Vagina (tissue), 2 donors: Measurements from ENCODE around the gene STK39.

Experiments used
- POLR2A ChIP-seq, 2 donors: fragments of 450-650 bp; IDR thresholded peaks; one replicate each; pipeline ENCODE4 v1.6.1; 2017; ENCODE audit warnings: antibody characterized with exemption in 2 of 2, mild to moderate bottlenecking in 2 of 2, moderate library complexity in 2 of 2
- TF ChIP-seq, protein P1 (sequence below), 3 experiments: fragments of 450-650 bp in 2 of 3; fragments of 200-600 bp in 1 of 3; sonication (generic) in 1 of 3; IDR thresholded peaks; one replicate each; pipeline ENCODE4 v1.5.1; 2017 to 2019; ENCODE audit warnings: antibody characterized with exemption in 3 of 3, mild to moderate bottlenecking in 2 of 3, moderate library complexity in 2 of 3

DNA sequence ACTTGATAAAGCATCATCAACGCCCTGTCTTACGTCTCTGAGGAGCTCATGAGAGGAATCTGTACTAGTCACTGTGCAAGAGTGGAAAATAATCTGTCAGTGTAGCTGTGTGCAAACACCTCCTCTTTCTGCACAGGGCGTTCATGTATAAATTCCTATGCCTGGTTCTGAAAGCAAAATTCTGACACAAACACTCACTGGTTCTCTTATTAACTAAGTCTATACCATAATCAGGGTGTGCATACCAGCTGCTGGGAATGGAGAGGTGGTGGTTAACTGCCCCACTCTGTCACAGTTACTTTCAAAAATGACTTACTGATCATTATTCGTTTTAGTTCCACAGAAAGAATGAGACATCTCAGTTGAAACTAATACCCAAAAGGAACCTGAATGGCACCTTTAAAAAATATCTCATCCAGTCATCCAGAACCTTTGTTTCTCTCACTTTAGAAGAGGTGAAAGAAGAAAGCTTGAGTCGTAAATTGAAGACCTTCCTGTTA, 35.7 kb downstream of the STK39 start:
- no peak for TF ChIP-seq POLR2A (IDR thresholded peaks at IDR 0.05)
- TF ChIP-seq, protein P1, sequence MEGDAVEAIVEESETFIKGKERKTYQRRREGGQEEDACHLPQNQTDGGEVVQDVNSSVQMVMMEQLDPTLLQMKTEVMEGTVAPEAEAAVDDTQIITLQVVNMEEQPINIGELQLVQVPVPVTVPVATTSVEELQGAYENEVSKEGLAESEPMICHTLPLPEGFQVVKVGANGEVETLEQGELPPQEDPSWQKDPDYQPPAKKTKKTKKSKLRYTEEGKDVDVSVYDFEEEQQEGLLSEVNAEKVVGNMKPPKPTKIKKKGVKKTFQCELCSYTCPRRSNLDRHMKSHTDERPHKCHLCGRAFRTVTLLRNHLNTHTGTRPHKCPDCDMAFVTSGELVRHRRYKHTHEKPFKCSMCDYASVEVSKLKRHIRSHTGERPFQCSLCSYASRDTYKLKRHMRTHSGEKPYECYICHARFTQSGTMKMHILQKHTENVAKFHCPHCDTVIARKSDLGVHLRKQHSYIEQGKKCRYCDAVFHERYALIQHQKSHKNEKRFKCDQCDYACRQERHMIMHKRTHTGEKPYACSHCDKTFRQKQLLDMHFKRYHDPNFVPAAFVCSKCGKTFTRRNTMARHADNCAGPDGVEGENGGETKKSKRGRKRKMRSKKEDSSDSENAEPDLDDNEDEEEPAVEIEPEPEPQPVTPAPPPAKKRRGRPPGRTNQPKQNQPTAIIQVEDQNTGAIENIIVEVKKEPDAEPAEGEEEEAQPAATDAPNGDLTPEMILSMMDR (IDR thresholded peaks at IDR 0.05), result no peak
